GM20000 (cell line): Measurements from ENCODE around the gene OSR1.
"Not testable (repeated sequence)": the region's sequence is repeated elsewhere in the genome, so short reads cannot be mapped to it uniquely, and the experiment has no call there.

Experiments used
- DNase-seq: peaks from one replicate; pipeline ENCODE4 v3.0.0; 2012; ENCODE audit warnings: low spot score
- CTCF ChIP-seq: IDR thresholded peaks from 2 replicates; pipeline ENCODE4 v1.5.1; 2012; ENCODE audit warnings: mild to moderate bottlenecking, control low read depth; ENCODE audit errors: extremely low read depth, missing control alignments

OSR1 gene

GRCh38 chr2:19313553-19313952 lies 44.9 kb downstream of the OSR1 start:
- DNase-seq, result no peak
- no peak for TF ChIP-seq CTCF

GRCh38 chr2:19312949-19313348 lies 45.5 kb downstream of the OSR1 start:
- no peak for TF ChIP-seq CTCF
- peak; percentile 16 for DNase-seq

GRCh38 chr2:19306065-19306464 lies 52.4 kb downstream of the OSR1 start:
- DNase-seq, result not testable (repeated sequence)

- DNase-seq, result not testable (repeated sequence)
Measured at GRCh38 chr2:19305400-19306055, 52.9 kb downstream of the OSR1 start.

GRCh38 chr2:19301706-19302105 lies 56.7 kb downstream of the OSR1 start:
- no peak for DNase-seq
- TF ChIP-seq CTCF, result no peak
